Smooth muscle cell (in vitro differentiated cells): Measurements from ENCODE around the gene ZNF334. TPM values are rescaled to one million over a fixed set of nuclear protein-coding genes. Genes with fewer than 3 reads are reported as not detected.

ENCODE experiments used
- DNase-seq: peaks from one replicate; lab custom pipeline; 2025; ENCODE audit not compliant: unreplicated experiment; lab: John Stamatoyannopoulos, UW
- H2AFZ ChIP-seq: fragments of 200-600 bp; sonication (generic); 2 replicates; pipeline ENCODE4 v1.6.0; 2016; ENCODE audit warnings: antibody characterized with exemption, low read depth, mild to moderate bottlenecking
- H3F3A ChIP-seq: fragments of 200-600 bp; sonication (generic); 2 replicates; pipeline ENCODE4 v1.6.0; 2017; ENCODE audit warnings: antibody characterized with exemption, low read depth
- H3K27ac ChIP-seq: fragments of 200-600 bp; sonication (generic); 2 replicates; pipeline ENCODE4 v1.5.1; 2016; ENCODE audit warnings: low read depth, mild to moderate bottlenecking
- H3K27me3 ChIP-seq: fragments of 200-600 bp; sonication (generic); 2 replicates; pipeline ENCODE4 v1.6.1; 2016; ENCODE audit warnings: low read depth, mild to moderate bottlenecking
- H3K36me3 ChIP-seq: fragments of 200-600 bp; sonication (generic); 2 replicates; pipeline ENCODE4 v1.5.1; 2016; ENCODE audit warnings: low read depth
- H3K4me1 ChIP-seq: fragments of 200-600 bp; sonication (generic); 2 replicates; pipeline ENCODE4 v1.5.1; 2016; ENCODE audit warnings: low read depth
- H3K4me2 ChIP-seq: fragments of 200-600 bp; sonication (generic); 2 replicates; pipeline ENCODE4 v1.6.0; 2016; ENCODE audit warnings: mild to moderate bottlenecking
- H3K4me3 ChIP-seq: fragments of 200-600 bp; sonication (generic); 2 replicates; pipeline ENCODE4 v1.5.1; 2016; ENCODE audit warnings: mild to moderate bottlenecking
- H3K79me2 ChIP-seq: fragments of 200-600 bp; sonication (generic); 2 replicates; pipeline ENCODE4 v1.6.0; 2016; ENCODE audit warnings: low read depth, mild to moderate bottlenecking
- H3K9ac ChIP-seq: fragments of 200-600 bp; sonication (generic); 2 replicates; pipeline ENCODE4 v1.6.0; 2016; ENCODE audit warnings: low read depth
- H3K9me3 ChIP-seq: fragments of 200-600 bp; sonication (generic); replicated peaks from 2 replicates; pipeline ENCODE4 v1.5.1; 2016; ENCODE audit warnings: low read depth
- H4K20me1 ChIP-seq: fragments of 200-600 bp; sonication (generic); 2 replicates; pipeline ENCODE4 v1.6.0; 2016; ENCODE audit warnings: low read depth
- WGBS: methylation state at CpG from one replicate; pipeline ENCODE4 v1.1.7; 2016; ENCODE audit warnings: low lambda C conversion rate; 5-methylcytosine and 5-hydroxymethylcytosine counted together
- polyA plus RNA-seq: library from polyadenylated mRNA; unstranded; fragments of >200 nt; fragmentation: Nextera tagmentation; extraction: Ambion mirVana; gene quantifications from 2 replicates; pipeline ENCODE4 v1.2.1, GENCODE V29; 2016
- total RNA-seq: library from RNA; depleted of rRNA; stranded (reverse); fragments of >200 nt; gene quantifications from 2 replicates; pipeline ENCODE4 v1.2.3, GENCODE V29; 2014
- TF ChIP-seq, protein P1 (sequence below): fragments of 200-600 bp; sonication (generic); IDR thresholded peaks from 2 replicates; pipeline ENCODE4 v1.5.1; 2017; ENCODE audit warnings: borderline replicate concordance, mild to moderate bottlenecking, antibody characterized with exemption; ENCODE audit not compliant: insufficient read depth, poor library complexity, severe bottlenecking

Gene ZNF334
- total and polyA plus RNA-seq, 2 experiments from 2014 or later, result 3.7 to 10.3 TPM

DNA sequence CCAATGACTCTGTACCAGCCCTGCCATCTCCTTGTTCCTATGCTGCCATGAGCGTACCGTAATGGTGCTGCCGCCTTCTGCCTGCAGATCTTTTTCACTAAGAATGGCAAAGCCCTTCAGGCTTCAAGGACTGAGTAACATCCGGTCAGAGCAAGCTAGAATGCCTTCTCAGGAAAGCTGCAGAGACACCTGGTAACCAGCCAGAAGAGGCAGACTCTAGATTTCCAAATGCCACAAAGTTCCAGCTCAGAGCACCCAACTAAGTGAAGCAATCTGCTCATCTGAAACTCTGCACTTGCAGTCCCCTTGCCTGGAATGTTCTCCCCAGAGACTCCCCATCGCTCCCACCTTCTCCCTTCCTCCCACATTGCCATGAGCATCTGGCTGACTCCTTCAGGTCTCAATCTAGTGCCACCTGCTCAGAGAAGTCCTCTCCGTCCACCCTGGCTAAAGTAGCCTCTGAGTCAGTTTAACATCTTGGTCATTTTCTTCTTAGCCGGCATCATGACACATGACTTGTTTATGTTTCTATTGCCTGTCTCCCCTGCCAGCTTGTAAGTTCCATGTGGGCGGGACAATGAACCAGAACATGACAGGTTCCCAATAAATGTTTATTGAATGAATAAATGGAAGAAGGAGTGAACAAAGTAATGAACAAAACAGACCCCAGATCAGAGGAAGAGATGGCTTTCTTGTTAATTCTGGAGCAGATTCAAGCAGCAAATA, 44.0 kb upstream of the ZNF334 start:
- no peaks in the 10 kb centered on the region for H3K9me3 ChIP-seq
- no peaks in the 10 kb centered on the region for H3K36me3 ChIP-seq
- H3K4me3 ChIP-seq, result no peak overlapping the region
- no peak overlapping the region for H2AFZ ChIP-seq
- no peak overlapping the region for H3K27ac ChIP-seq
- no peaks in the 10 kb centered on the region for H4K20me1 ChIP-seq
- TF ChIP-seq, protein P1, sequence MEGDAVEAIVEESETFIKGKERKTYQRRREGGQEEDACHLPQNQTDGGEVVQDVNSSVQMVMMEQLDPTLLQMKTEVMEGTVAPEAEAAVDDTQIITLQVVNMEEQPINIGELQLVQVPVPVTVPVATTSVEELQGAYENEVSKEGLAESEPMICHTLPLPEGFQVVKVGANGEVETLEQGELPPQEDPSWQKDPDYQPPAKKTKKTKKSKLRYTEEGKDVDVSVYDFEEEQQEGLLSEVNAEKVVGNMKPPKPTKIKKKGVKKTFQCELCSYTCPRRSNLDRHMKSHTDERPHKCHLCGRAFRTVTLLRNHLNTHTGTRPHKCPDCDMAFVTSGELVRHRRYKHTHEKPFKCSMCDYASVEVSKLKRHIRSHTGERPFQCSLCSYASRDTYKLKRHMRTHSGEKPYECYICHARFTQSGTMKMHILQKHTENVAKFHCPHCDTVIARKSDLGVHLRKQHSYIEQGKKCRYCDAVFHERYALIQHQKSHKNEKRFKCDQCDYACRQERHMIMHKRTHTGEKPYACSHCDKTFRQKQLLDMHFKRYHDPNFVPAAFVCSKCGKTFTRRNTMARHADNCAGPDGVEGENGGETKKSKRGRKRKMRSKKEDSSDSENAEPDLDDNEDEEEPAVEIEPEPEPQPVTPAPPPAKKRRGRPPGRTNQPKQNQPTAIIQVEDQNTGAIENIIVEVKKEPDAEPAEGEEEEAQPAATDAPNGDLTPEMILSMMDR, result no peak
- no peaks in the 10 kb centered on the region for H3F3A ChIP-seq
- no peak overlapping the region for H3K9ac ChIP-seq
- no peaks in the 10 kb centered on the region for H3K27me3 ChIP-seq
- 88% methylated on average over 8 of the region's 8 CpGs for WGBS
- no peak for DNase-seq
- H3K79me2 ChIP-seq, result no peaks in the 10 kb centered on the region
- peaks cover 16% of the 10 kb centered on the region for H3K4me1 ChIP-seq
- H3K4me2 ChIP-seq, result no peak overlapping the region

GRCh38 chr20:46555370-46555956, 42.1 kb upstream of the ZNF334 start:
- H3K27me3 ChIP-seq, result no peaks in the 10 kb centered on the region
- H3K27ac ChIP-seq, result no peak overlapping the region
- H3K9me3 ChIP-seq, result no peaks in the 10 kb centered on the region
- no peak for DNase-seq
- no peak overlapping the region for H3K4me3 ChIP-seq
- no peak overlapping the region for H2AFZ ChIP-seq
- no peak overlapping the region for H3K4me2 ChIP-seq
- no peaks in the 10 kb centered on the region for H3K36me3 ChIP-seq
- no peaks in the 10 kb centered on the region for H3K79me2 ChIP-seq
- H3K9ac ChIP-seq, result no peak overlapping the region
- no peaks in the 10 kb centered on the region for H3F3A ChIP-seq
- TF ChIP-seq, protein P1, result no peak
- peaks cover 9% of the 10 kb centered on the region for H3K4me1 ChIP-seq
- 89% methylated on average over 4 of the region's 4 CpGs for WGBS
- no peaks in the 10 kb centered on the region for H4K20me1 ChIP-seq

- Histone ChIP-seq H2AFZ (no peak overlapping the region), H3F3A (no peaks in the 10 kb centered on the region), H3K4me3 (no peak overlapping the region), H3K27me3 (no peaks in the 10 kb centered on the region), H3K36me3 (no peaks in the 10 kb centered on the region), H3K79me2 (no peaks in the 10 kb centered on the region), H4K20me1 (no peaks in the 10 kb centered on the region), H3K4me2 (no peak overlapping the region), H3K27ac (no peak overlapping the region), H3K9ac (no peak overlapping the region), H3K4me1 (peaks cover 9% of the 10 kb centered on the region), H3K9me3 (no peaks in the 10 kb centered on the region)
- DNase-seq, result no peak
- 63% methylated on average over 3 of the region's 3 CpGs for WGBS
- TF ChIP-seq, protein P1, result no peak
These were observed 41.5 kb upstream of the ZNF334 start for GRCh38 chr20:46554828-46555227.
